Dermis lymphatic vessel endothelial cell (primary cell): ENCODE measurements around the gene SLC15A4. TPM values are rescaled to one million over a fixed set of nuclear protein-coding genes. Genes with fewer than 3 reads are reported as not detected.

Source experiments
- total RNA-seq: library from RNA; depleted of rRNA; stranded (reverse); fragments of >200 nt; gene quantifications from 2 replicates; pipeline ENCODE4 v1.2.1, GENCODE V29; 2014

SLC15A4 gene
- total RNA-seq, result 22.4 and 24.6 TPM in 2 replicates

DNA sequence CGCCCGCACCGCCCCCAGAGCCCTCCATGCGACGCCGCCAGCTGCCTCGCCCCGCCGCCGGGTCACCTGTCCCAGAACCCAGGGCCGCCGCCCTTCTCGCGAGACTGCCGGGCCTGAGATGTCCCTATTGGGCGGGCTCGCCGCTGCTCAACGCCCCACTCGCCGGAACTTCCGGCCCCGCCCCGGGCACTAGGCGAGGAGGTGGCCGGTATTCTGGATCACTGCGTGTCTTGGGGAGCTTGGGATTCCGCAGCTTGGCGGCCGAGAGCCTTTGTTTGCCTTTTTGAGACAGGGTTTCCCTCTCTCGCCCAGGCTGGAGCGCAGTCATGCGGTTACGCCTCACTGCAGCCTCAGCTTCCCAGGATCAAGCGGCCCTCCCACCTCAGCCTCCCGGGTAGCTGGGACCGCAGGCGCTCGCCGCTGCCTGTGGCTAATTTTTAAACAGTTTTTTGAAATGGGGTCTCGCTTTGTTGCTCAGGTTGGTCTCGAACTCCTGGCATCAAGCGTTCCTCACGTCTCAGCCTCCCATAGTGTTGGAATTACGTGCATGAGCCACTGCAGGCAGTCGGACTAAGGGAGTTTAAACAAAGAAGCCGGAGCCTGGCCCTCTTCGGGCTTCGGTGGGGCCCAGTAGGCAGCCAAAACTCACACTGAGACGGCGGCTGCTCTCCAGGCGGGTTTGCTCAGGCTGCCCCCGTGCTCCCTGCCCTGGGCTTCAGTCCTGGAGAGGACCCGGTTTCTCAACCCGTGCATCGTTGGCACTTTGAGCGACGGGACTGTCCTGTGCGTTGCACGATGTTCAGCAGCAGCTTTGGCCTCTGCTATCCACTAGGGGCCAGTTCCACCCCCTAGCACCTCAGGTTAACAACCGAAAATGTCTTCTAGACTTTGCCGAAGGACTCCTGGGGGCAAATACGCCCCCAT lies at the start of gene SLC15A4:
Gene SLC15A4, minus strand, starts transcription at position 43 of the 924 bp plus-strand sequence. Its CDS starts 15 bp downstream, at position 28.

GRCh38 chr12:128852885-128853599 lies 29.3 kb upstream of the SLC15A4 start, which contains the start of gene GLT1D1:
GLT1D1 (plus strand) TSS chr12:128853478; CDS start chr12:128853582, 104 bp downstream.

Other genes starting within 250 kb of the SLC15A4 start
- gene GLT1D1, start 29.5 kb upstream of the SLC15A4 start, total RNA-seq, result not detected in 2 replicates